T follicular helper cell (primary cell): Measurements from ENCODE around the gene FAHD2A.
"Not testable (repeated sequence)": the region's sequence is repeated elsewhere in the genome, so short reads cannot be mapped to it uniquely, and the experiment has no call there.

Experiments used
- DNase-seq: peaks from one replicate; pipeline ENCODE4 v3.0.0-alpha.2; 2020; ENCODE audit warnings: low read depth

The FAHD2A gene

DNA sequence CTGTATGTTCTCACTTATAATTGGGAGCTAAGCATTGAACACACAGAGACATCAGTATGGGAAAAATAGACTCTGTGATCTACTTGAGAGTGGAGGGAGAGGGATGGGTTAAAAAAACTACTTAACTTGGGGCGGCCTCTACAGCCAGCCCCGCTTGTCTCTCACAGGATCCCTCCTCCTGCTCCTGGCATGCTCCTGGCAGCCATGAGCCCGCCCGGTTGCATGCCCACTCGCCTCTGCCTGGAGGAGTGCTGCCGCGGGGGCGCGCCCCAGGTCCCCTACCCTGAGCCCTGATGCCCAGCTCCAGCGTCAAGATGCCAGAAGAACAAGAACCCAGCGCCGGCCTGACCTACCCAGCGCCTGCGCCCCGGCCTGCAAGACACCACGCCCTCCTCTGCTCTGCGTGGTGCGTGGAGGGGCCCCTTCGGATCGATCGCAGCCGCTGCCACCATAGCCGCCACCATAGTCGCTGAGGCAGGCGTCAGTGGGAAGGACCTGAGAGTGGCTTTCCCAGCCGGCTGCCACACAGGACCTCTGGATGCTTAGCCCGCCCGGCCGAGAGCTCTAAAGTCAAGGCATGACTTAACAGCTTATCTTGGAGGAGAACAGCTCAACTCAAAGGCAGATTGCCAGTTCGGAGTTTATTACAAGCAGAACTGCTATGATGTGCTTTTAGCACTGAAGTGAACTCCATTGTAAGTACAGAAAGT, 32.8 kb downstream of the FAHD2A start:
- not testable (repeated sequence) for DNase-seq

DNA sequence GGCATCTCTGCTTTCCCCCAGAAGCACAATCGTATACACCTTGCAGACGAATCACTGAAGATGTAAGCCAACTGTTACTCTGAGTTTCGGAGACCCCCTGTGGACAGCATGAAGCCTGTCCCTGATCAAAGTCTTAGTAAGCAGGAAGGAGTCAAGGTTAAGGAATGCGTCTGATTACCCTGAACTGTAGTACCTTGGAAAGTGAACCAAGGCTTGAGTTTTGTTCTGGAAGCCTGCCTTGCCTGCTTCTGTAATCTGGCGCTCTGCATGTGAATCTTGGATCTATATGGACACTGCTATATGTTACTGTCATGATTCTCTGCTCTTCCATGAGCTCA, 33.3 kb downstream of the FAHD2A start:
- DNase-seq = not testable (repeated sequence)

DNA sequence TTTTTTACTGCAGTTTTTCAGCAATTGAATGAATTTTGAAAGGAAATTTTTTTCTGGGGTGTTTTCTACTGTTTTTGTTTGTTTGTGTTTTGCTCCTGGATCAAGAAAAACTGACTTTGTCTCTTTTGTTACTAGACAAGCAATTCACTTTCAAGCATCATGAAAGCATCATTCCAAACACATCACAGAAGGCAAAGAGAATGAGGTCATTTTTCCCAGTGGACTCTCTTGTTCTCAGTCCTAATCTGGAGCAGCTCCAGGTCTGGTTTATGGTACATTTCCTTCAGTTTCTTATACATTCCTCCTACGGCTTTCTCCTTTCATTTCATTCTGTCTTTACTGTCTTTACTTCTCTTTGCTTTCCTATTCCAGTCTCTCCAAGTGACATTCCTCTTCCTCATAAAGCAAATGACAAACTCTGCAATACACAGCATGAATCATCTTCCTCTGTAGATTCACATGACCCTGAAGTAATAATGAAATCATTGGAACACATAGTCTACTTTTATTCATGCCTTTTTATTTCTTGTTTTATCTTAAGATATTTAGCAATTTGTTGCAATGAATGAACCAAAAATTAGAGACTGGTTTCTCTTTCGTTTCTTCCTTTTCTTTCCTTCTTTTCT, 40.1 kb downstream of the FAHD2A start:
- DNase-seq = not testable (repeated sequence)

DNA sequence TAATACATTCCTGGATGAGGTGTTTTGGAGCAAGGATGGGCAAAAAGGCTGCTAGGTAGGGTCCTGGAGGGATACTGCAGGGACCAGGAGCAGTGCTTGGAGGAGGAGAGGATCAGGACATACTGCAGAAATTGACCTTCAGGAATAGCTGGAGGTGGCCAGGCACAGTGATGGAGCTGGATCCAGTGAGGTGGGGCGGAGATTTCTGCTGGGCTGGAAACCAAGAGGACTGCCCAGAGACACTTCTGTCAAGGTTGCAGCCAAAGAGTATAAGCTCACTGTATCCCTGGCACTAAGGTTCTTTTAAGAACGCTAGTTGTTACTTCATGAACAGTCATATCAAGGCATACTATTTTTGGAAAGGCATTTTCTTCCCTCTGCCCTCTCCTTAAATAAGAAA, 42.8 kb downstream of the FAHD2A start:
- not testable (repeated sequence) for DNase-seq

DNA sequence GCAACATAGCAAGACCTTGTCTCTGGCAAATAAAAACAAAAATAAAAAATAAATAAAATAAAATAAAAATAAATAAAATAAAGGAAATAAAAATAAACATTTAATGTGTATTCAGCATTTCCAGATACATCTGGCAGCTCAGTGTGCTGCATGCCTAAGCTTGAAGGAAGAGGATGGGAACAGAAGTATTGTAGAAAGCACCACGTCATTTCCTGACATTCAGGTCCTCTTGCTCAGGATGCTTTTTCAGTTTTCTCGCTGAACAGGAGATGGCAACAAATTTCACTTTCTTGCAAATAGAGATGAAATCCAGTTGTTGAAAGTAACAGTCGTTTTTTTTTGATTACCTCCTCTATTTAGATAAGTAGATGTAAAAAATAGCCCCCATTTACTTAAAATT, 60.8 kb downstream of the FAHD2A start:
- DNase-seq = not testable (repeated sequence)
